ENCODE data around the gene PRRC2B. TPM values are rescaled to one million over a fixed set of nuclear protein-coding genes. Genes with fewer than 3 reads are reported as not detected.

Gene PRRC2B
- total and polyA plus RNA-seq, 2 of the 13 experiments (the other 11 are each of a cell fraction or from before 2014, with no cell fraction given) = 20.8 to 37.4 TPM

- TF ChIP-seq ZBTB33 (CRISPR knock-in tag; IDR thresholded peaks at IDR 0.05) (no peak), ZBTB7B (CRISPR knock-in tag; IDR thresholded peaks at IDR 0.05) (0 out of 2 replicates have a peak, but pooled peaks have one; percentile 0), ZNF383 (CRISPR knock-in tag; IDR thresholded peaks at IDR 0.05; ENCODE audit: borderline replicate concordance) (no peak), ZNF446 (CRISPR knock-in tag; IDR thresholded peaks at IDR 0.05) (peak; percentile 76; the same call in 1 of the 2 replicates), ZNF430 (CRISPR knock-in tag; IDR thresholded peaks at IDR 0.05) (0 out of 2 replicates have a peak, but pooled peaks have one; percentile 12), ZNF510 (CRISPR knock-in tag; IDR thresholded peaks at IDR 0.05; ENCODE audit: low read depth) (no peak), TBX2 (CRISPR knock-in tag; IDR thresholded peaks at IDR 0.05; ENCODE audit: borderline replicate concordance) (no peak), E2F5 (CRISPR knock-in tag; conservative IDR thresholded peaks at IDR 0.05) (no peak), EZH2 (conservative IDR thresholded peaks at IDR 0.05; ENCODE audit: low read depth, low read length) (peak; percentile 87), ZBTB26 (CRISPR knock-in tag; IDR thresholded peaks at IDR 0.05; ENCODE audit: borderline replicate concordance) (no peak), ZNF709 (CRISPR knock-in tag; IDR thresholded peaks at IDR 0.05) (0 out of 2 replicates have a peak, but pooled peaks have one; percentile 5), ZNF543 (CRISPR knock-in tag; IDR thresholded peaks at IDR 0.05) (peak; percentile 6; the same call in 1 of the 2 replicates), ZNF572 (CRISPR knock-in tag; IDR thresholded peaks at IDR 0.05) (no peak), ZNF318 (CRISPR knock-in tag; IDR thresholded peaks at IDR 0.05) (no peak), ZBTB20 (CRISPR knock-in tag; IDR thresholded peaks at IDR 0.05; ENCODE audit: borderline replicate concordance, low read depth) (no peak), ZNF563 (CRISPR knock-in tag; IDR thresholded peaks at IDR 0.05) (peak; percentile 40; the same call in 1 of the 2 replicates)
These were observed 152.0 kb downstream of the PRRC2B start (continued) for GRCh38 chr9:131545786-131546335.
